Tibial nerve (tissue), 4 donors: ENCODE measurements around the gene NLRP12. TPM values are rescaled to one million over a fixed set of nuclear protein-coding genes. Genes with fewer than 3 reads are reported as not detected.

Experiments used
- DNase-seq, 2 donors: peaks; one replicate each; pipeline ENCODE4 v3.0.0-alpha.2; 2019; ENCODE audit warnings: low spot score in 2 of 2
- H3K27ac ChIP-seq, 4 donors: fragments of 200-600 bp; sonication (generic) in 3 of 4; one replicate each; pipeline ENCODE4 v1.5.1; 2017 to 2019; ENCODE audit warnings: mild to moderate bottlenecking in 1 of 4
- H3K27me3 ChIP-seq, 2 donors: fragments of 200-600 bp; sonication (generic) in 1 of 2; one replicate each; pipeline versions ENCODE4 v1.5.1 to v1.6.0; 2017 to 2019
- H3K36me3 ChIP-seq, 3 donors: fragments of 200-600 bp; sonication (generic); one replicate each; pipeline ENCODE4 v1.5.1; 2018 to 2019
- H3K4me1 ChIP-seq, 4 donors: fragments of 200-600 bp; sonication (generic) in 3 of 4; one replicate each; pipeline ENCODE4 v1.5.1; 2017 to 2019
- H3K4me3 ChIP-seq, 4 donors: fragments of 200-600 bp; sonication (generic) in 3 of 4; one replicate each; pipeline ENCODE4 v1.5.1; 2017 to 2019; ENCODE audit warnings: mild to moderate bottlenecking in 1 of 4, moderate library complexity in 1 of 4
- H3K9me3 ChIP-seq, 4 donors: fragments of 200-600 bp; sonication (generic) in 3 of 4; one replicate each; pipeline ENCODE4 v1.5.1; 2017 to 2019
- CTCF ChIP-seq, 5 experiments: fragments of 200-600 bp in 3 of 5; fragments of 450-650 bp in 2 of 5; sonication (generic) in 3 of 5; IDR thresholded peaks; one replicate each; pipeline ENCODE4 v1.5.1; 2016 to 2019; ENCODE audit warnings: antibody characterized with exemption in 5 of 5, mild to moderate bottlenecking in 3 of 5, moderate library complexity in 2 of 5
- EP300 ChIP-seq, 2 donors: sonication (generic); formaldehyde crosslinking; IDR thresholded peaks; one replicate each; pipeline ENCODE4 v1.6.1; 2017; ENCODE audit warnings: antibody characterized with exemption in 2 of 2, mild to moderate bottlenecking in 1 of 2
- POLR2A ChIP-seq, 2 donors: fragments of 450-650 bp; IDR thresholded peaks; one replicate each; pipeline ENCODE4 v1.6.1; 2017; ENCODE audit warnings: antibody characterized with exemption in 2 of 2, mild to moderate bottlenecking in 2 of 2, moderate library complexity in 2 of 2
- WGBS, 2 donors: methylation state at CpG; one replicate each; pipeline ENCODE4 v1.1.5; 2018; 5-methylcytosine and 5-hydroxymethylcytosine counted together
- total RNA-seq, 4 donors: library from RNA; depleted of rRNA; stranded (reverse); fragments of >200 nt; gene quantifications; one replicate each; pipeline ENCODE4 v1.1.0, GENCODE V29; 2016

Gene NLRP12
- total RNA-seq, 4 donors from 2014 or later, result 0.42 to 2.9 (median 1.2) TPM

GRCh38 chr19:53812335-53812734 is 11.8 kb downstream of the NLRP12 start:
- DNase-seq, result no peak
- H3K27me3 ChIP-seq, result no peaks in the 10 kb centered on the region
- H3K36me3 ChIP-seq, result no peaks in the 10 kb centered on the region
- WGBS, 2 donors, result 47% methylated on average over 7 of the region's 7 CpGs
- H3K4me3 ChIP-seq, result no peak overlapping the region
- H3K9me3 ChIP-seq, result no peaks in the 10 kb centered on the region
- TF ChIP-seq EP300 (IDR thresholded peaks at IDR 0.05), result no peak
- no peak for TF ChIP-seq POLR2A (IDR thresholded peaks at IDR 0.05)
- no peak for TF ChIP-seq CTCF (IDR thresholded peaks at IDR 0.05)
- H3K27ac ChIP-seq, result no peak overlapping the region
- no peaks in the 10 kb centered on the region for H3K4me1 ChIP-seq

DNA sequence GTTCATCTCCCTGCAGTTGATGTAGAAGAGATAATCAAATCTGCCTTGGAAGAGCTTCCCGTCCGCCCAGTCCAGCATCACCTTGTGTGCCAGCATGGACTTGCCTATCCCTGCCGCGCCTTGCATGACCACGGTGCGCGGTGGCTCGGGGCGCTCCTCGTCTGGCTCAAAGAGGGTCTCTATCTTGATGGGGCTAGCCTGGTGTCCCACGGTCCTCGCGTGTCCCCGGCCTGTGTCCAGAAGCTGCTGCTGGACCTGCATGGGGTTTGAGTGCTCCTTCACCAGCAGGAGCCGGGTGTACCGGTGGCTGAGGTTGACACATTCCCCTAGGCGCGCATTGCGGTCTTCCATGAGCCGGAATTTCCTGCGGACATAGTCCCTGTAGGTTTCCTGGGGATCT is 13.2 kb downstream of the NLRP12 start:
- TF ChIP-seq POLR2A (IDR thresholded peaks at IDR 0.05) (no peak), CTCF (IDR thresholded peaks at IDR 0.05) (no peak), EP300 (IDR thresholded peaks at IDR 0.05) (no peak)
- DNase-seq, result no peak
- Histone ChIP-seq H3K27me3 (no peaks in the 10 kb centered on the region), H3K9me3 (no peaks in the 10 kb centered on the region), H3K27ac (no peak overlapping the region), H3K36me3 (no peaks in the 10 kb centered on the region), H3K4me1 (no peaks in the 10 kb centered on the region), H3K4me3 (no peak overlapping the region)
- WGBS, 2 donors, result 93 to 95% methylated on average over 18 to 21 of the region's 21 CpGs

DNA sequence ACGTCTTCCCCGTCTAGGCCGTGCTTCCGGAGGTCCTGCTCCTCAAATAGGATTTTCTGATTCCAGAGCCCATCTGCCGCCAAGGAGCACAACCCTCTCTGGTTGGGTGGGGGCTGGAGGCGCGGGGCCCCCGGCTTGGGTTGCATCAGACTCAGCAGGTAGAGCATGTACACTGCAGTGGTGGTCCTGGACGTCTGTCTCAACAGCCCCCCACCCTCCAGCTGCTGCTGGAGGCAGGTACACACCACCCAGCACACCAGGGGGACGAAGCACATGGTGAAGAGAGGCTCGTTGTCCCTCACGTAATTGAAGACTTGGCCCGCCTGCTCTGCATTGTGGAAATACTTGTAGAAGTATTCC is 13.9 kb downstream of the NLRP12 start:
- WGBS, 2 donors, result 68 to 84% methylated on average over 10 to 13 of the region's 13 CpGs
- Histone ChIP-seq H3K4me1 (no peaks in the 10 kb centered on the region), H3K36me3 (no peaks in the 10 kb centered on the region), H3K4me3 (no peak overlapping the region), H3K9me3 (no peaks in the 10 kb centered on the region), H3K27me3 (no peaks in the 10 kb centered on the region), H3K27ac (no peak overlapping the region)
- DNase-seq, result no peak
- TF ChIP-seq CTCF (IDR thresholded peaks at IDR 0.05) (no peak), EP300 (IDR thresholded peaks at IDR 0.05) (no peak), POLR2A (IDR thresholded peaks at IDR 0.05) (no peak)

DNA sequence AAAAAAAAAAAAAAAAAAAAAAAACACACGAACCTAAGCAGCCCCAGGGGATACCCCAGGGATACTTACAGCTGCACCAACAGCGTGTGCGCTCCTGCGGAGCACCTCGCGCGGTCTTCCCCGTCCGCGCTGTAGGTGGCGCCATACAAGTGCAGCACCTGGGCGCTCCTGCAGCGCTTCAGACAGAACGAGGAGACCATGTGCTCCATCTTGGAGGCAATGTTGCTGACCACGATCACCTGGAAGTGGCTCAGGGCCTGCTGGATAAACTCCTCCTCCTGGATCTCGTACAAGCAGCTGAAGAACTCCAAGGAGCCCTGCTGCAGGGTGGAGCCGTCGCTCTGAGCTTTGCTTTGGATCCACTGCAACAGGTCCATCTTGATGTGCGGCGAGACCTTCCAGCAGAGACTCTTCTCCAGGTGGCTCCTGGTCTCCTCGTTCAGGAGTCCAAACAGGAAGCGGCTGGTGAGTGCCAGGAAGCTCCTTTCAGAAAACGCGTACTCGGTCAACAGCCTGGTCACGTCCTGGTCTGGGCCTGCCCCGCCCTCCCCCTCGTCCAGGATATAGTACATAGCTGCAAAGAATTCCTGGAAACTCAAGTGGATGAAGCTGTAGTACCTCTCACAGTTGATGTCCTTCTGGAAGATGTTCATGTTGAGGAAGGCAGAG is 14.5 kb downstream of the NLRP12 start:
- 78% methylated on average over 26 to 28 of the region's 28 CpGs for WGBS, 2 donors
- H3K27me3 ChIP-seq, result no peaks in the 10 kb centered on the region
- TF ChIP-seq EP300 (IDR thresholded peaks at IDR 0.05) (no peak), POLR2A (IDR thresholded peaks at IDR 0.05) (no peak), CTCF (IDR thresholded peaks at IDR 0.05) (no peak)
- H3K4me1 ChIP-seq, result no peaks in the 10 kb centered on the region
- no peaks in the 10 kb centered on the region for H3K36me3 ChIP-seq
- DNase-seq, result no peak
- no peaks in the 10 kb centered on the region for H3K9me3 ChIP-seq
- no peak overlapping the region for H3K27ac ChIP-seq
- no peak overlapping the region for H3K4me3 ChIP-seq

GRCh38 chr19:53808710-53809125 is 15.4 kb downstream of the NLRP12 start:
- TF ChIP-seq CTCF (IDR thresholded peaks at IDR 0.05) (no peak), EP300 (IDR thresholded peaks at IDR 0.05) (no peak), POLR2A (IDR thresholded peaks at IDR 0.05) (no peak)
- H3K9me3 ChIP-seq, result no peaks in the 10 kb centered on the region
- H3K4me1 ChIP-seq, result no peaks in the 10 kb centered on the region
- no peak overlapping the region for H3K4me3 ChIP-seq
- H3K36me3 ChIP-seq, result no peaks in the 10 kb centered on the region
- no peaks in the 10 kb centered on the region for H3K27me3 ChIP-seq
- H3K27ac ChIP-seq, result no peak overlapping the region
- WGBS, 2 donors, result 20 to 25% methylated on average over 5 of the region's 5 CpGs
- no peak for DNase-seq
